GM21717 (cell line): Measurements from ENCODE around the gene DNAAF3.
"Not testable (repeated sequence)": the region's sequence is repeated elsewhere in the genome, so short reads cannot be mapped to it uniquely, and the experiment has no call there.

Experiments
- ATAC-seq: cut with Tn5 transposase; IDR thresholded peaks from one replicate; pipeline ENCODE4 v1.9.1; 2021; ENCODE audit warnings: mild to moderate bottlenecking, moderate library complexity; ENCODE audit not compliant: unreplicated experiment

The DNAAF3 gene

GRCh38 chr19:55176076-55176475, 9.7 kb upstream of the DNAAF3 start:
- no peak for ATAC-seq

GRCh38 chr19:55175117-55175867, 8.9 kb upstream of the DNAAF3 start:
- ATAC-seq: no peak

DNA sequence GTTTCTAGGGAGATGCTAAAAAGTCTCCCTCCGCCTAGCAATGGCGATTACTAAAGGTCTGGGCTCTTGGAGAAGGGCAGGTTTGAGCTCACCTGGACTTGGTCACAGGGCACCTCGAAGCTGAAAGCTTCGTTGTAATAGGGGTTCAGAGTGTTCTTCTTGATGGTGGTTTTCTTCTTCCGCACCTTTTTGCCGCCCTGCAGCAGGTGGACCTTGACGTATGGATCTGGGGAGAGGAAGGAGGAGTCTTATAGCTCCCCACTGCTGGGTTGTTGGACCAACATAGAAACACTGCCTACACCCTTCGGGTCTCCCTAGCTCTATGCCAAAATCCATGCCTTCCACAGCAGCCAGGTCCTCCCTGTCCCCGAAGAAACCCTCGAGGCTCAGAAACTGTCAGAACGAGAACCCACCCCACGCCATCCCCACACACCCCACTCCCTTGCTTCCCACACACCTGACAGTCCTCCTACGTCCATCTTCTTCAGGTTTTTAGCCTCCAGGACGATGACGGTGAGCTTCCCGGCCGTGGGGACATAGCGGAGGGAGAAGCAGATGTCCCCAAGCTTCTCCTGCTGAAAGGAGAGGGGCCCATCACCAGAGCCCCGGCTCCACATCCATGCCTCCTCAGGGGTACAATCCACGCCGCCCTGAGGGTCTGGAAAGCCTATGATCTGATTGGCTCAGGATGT, 8.2 kb upstream of the DNAAF3 start:
- ATAC-seq: no peak

GRCh38 chr19:55173714-55174409, 7.4 kb upstream of the DNAAF3 start:
- no peak for ATAC-seq

- no peak for ATAC-seq
Measured at GRCh38 chr19:55173186-55173713, 6.8 kb upstream of the DNAAF3 start.

- no peak for ATAC-seq
Measured at GRCh38 chr19:55172741-55173140, 6.3 kb upstream of the DNAAF3 start.

GRCh38 chr19:55172318-55172717, 5.9 kb upstream of the DNAAF3 start:
- ATAC-seq: not testable (repeated sequence)

GRCh38 chr19:55171440-55171839, 5.0 kb upstream of the DNAAF3 start:
- ATAC-seq: no peak

- no peak for ATAC-seq
Measured at GRCh38 chr19:55169136-55169535, 2.7 kb upstream of the DNAAF3 start.

GRCh38 chr19:55165952-55166529, 372 bp downstream of the DNAAF3 start:
- peak; percentile 21 for ATAC-seq

DNA sequence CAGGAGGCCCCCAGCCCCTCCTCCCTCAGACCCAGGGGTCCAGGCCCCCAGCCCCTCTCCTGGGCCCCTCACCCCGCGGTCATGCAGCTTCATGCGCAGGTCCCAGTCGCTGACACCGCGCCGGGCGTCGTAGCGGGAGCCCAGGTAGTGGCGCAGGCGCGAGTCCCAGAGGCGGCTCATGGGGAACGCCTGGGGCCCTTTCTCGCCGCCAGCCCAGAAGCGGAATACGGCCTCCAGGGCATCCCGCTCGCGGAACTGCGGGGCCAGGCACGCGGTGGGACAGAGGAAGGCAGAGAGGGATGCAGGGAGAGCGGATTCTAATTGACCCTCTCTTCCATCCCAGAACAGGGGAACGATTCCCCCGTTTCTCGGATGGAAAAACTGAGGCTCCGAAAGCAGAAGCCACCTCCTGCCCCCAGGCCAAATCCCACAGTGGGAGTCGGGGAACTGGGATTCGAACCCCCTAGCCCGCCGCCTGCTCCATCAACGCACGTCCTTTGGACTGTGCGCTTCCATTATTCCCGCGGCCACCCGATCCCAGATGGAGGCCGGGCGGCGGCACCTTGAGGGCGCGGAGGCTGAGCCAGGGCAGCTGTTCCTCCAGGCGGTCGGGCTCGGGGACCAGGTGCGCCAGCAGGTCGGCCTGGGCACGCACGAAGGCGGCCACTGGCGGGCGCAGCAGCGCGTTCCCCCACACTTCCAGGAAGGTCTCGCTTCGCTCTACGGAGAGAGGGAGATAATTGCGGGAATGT, 4.7 kb downstream of the DNAAF3 start:
- ATAC-seq: no peak

GRCh38 chr19:55160986-55161365, 5.4 kb downstream of the DNAAF3 start:
- no peak for ATAC-seq

DNA sequence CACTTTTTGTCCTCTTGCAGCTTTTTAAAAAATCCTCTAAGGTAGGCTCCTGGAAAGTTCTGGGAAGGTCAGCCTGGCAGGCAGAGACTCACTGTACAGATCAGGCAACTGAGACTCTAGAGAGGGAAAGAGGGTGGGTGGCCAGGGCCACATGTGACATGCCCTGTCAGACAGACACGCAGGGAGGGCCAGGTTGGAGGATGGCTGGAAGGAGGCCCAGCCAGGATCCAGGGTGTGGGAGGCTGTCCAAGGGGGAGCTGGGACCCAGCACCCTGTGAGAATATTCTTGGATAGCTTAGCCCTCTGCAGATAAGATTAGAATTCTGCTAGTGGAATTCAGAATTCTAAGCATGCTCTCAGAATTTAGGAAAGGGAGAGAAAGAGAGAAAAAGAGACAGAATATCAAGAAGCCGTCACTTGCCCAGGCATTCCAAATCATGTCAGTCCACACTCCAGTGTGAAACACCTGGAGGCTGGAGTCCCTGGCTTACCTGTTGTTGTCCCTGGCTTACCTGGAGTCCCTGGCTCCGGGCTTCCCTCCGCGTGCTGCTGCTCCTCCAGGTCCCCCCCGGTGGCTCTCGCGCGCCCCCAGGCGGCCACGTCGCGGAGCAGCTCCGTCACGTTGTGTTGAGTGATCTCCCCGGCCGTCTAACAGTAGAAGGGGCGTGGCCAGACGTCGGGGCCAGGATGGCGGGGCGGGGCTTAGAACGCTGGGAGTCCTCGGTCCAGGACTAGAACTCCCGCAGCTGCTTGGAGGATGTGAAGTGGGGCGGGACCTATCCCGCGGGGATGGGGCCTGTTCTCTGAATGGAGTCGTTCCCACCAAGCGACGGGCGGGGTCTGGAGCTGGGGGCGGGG, 6.1 kb downstream of the DNAAF3 start:
- peak; percentile 64 for ATAC-seq

DNA sequence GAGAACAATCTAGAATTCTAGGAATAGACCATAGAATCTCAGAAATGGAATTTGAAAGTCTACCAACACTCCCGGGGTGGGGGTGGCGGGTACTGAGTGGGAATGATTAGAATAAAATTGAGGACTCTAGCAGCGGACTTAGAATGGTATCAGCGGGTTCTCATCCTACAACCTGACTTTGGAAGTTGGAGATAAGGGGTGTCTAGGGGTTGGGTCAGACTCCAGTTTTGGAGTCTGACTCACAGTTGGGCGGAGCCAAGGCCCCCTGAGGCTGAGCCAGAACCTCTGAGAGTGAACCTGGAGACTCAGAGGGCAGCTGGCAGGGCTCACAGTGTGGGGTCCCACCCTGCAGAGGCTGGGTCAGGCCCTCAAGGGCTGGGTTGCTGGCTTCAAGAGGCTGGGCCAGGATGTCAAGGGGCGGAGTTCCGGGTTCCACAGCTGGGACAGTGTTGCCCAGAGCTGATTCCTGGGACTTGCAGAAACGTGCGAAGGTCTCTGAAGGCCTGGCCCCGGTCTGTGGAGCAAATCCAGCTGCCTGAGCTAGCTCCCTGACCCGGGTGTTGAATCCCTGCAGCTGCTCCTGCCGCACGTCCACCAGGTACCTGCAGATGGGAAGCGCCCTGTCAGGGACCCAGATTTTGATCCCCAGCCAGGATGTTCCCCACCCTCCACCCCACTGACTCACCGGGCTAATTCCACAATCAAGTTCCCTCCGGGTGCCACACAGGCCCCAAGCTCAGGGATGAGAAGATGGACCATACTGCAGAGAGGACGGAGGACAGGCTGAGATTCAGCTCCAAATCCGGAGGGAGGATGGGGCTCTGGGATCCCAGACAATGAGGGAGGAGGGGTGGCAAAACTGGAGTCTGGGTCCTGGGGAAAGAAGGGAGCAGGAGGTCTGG, 7.3 kb downstream of the DNAAF3 start:
- no peak for ATAC-seq

GRCh38 chr19:55158423-55158822, 8.0 kb downstream of the DNAAF3 start:
- no peak for ATAC-seq

DNA sequence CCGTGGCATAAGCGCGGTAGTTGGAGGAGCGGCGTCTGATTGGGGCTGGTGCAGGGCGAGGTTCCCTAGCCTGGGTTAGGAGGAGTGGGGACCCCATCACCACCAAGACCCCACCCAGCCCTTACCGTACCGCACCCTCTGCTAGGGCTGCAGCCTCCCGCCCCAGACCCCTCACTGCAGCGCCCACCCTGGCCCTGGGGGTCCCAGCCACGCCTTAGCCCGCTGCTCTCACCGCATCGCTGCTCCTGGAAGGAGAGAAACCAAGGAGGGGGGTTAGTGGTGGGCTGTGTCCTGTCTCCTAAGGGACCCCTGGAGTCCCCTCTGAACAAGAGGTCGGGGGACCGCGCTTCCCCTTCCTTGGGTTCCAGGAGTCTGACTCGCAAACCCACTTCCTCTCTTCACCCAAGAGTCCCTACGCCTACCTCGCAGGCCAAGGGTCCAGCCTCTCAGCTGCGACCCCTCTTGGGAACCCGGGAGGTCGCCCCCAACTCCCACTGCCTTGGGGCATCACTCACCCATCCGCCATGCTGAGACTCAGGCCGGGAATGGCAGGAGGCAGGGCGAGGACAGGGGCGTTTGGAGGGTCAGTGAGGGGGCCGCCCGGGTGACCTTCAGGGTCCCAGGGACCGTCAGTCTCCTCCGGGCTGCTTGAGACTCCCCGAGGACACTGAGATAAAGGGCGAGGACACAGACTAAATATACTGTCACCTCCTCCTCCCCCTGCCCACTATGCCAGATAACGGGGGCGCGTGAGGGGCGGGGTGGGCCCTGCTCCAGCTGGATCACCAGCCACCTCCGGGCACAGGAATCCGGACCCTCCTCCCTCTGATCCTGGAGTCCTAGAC, 9.1 kb downstream of the DNAAF3 start, which contains the start of gene TNNI3:
TNNI3 (minus strand) TSS at position 669 of the 845 bp plus-strand sequence; CDS start at position 526, 143 bp downstream.
- no peak for ATAC-seq

- ATAC-seq: no peak
Measured at GRCh38 chr19:55156202-55157063, 10.0 kb downstream of the DNAAF3 start.
